ENCODE data around the gene GP5.
A peak's percentile ranks its signal among the peaks of the same experiment; 100 is the strongest.

The GP5 gene

DNA sequence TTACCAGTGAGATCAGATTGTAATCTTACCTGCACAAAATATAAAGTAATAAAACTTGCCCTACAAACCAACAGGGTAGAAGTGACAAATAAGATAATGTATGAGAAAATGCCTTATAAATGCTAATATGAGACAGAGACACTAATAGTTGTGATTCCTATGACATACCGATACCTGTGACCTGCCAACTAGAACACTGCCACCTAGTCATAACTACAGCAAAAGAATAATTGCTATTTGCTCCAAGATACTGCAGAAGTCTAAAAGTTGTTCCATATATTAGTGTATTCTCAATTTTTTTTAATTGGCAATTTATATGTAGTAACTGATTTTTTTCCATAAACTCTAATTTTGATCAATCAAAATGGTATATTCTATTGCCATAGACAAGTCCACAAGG lies 25.3 kb upstream of the GP5 start:
- Histone ChIP-seq H3K27ac (ENCODE audit: low read depth, low read length) (no peak overlapping the region), H3K4me3 (ENCODE audit: low read length) (no peak overlapping the region), H3K27me3 (ENCODE audit: control insufficient read depth, insufficient read depth, low read length) (no peaks in the 10 kb centered on the region), H3K9ac (ENCODE audit: low read length) (no peak overlapping the region), H3K4me1 (ENCODE audit: control insufficient read depth, insufficient read depth, low read length) (no peaks in the 10 kb centered on the region), H3K36me3 (ENCODE audit: control insufficient read depth, insufficient read depth, low read length) (peaks cover 3% of the 10 kb centered on the region)

- Histone ChIP-seq H3K9ac (ENCODE audit: low read length) (no peak overlapping the region), H3K4me3 (ENCODE audit: low read length) (no peak overlapping the region), H3K27me3 (ENCODE audit: control insufficient read depth, insufficient read depth, low read length) (no peaks in the 10 kb centered on the region), H3K36me3 (ENCODE audit: control insufficient read depth, insufficient read depth, low read length) (peaks cover 2% of the 10 kb centered on the region), H3K4me1 (ENCODE audit: control insufficient read depth, insufficient read depth, low read length) (no peaks in the 10 kb centered on the region), H3K27ac (ENCODE audit: low read depth, low read length) (no peak overlapping the region)
These were observed 24.3 kb upstream of the GP5 start for GRCh38 chr3:194423317-194423716.

GRCh38 chr3:194422188-194422587 lies 23.1 kb upstream of the GP5 start:
- Histone ChIP-seq H3K36me3 (ENCODE audit: control insufficient read depth, insufficient read depth, low read length) (peaks cover 2% of the 10 kb centered on the region), H3K27me3 (ENCODE audit: control insufficient read depth, insufficient read depth, low read length) (no peaks in the 10 kb centered on the region), H3K4me1 (ENCODE audit: control insufficient read depth, insufficient read depth, low read length) (no peaks in the 10 kb centered on the region), H3K27ac (ENCODE audit: low read depth, low read length) (no peak overlapping the region), H3K9ac (ENCODE audit: low read length) (no peak overlapping the region), H3K4me3 (ENCODE audit: low read length) (no peak overlapping the region)

- no peak overlapping the region for H3K27ac ChIP-seq (ENCODE audit: low read depth, low read length)
- H3K27me3 ChIP-seq (ENCODE audit: control insufficient read depth, insufficient read depth, low read length): no peaks in the 10 kb centered on the region
- no peaks in the 10 kb centered on the region for H3K4me1 ChIP-seq (ENCODE audit: control insufficient read depth, insufficient read depth, low read length)
- peaks cover 2% of the 10 kb centered on the region for H3K36me3 ChIP-seq (ENCODE audit: control insufficient read depth, insufficient read depth, low read length)
- H3K9ac ChIP-seq (ENCODE audit: low read length): no peak overlapping the region
- no peak overlapping the region for H3K4me3 ChIP-seq (ENCODE audit: low read length)
These were observed 19.6 kb upstream of the GP5 start for GRCh38 chr3:194418671-194419070.

DNA sequence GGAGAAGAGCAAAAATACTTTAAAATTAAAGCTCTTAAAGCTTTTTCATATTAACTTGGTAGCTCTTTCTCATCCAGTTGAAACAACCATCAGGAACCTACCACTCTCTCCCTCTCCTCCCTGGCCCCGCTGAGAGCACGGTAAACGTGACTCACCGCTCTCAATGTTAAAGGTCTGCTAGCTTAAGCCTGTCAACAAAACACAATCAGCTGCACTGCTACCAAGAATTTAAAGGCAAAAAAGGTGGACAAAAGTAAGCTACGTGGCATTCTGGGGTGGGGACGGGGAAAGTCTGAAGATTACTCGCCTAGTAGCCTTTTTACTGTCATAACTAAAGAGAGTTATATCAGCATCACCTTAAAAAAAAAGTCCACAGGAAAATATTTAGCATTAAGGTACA lies 8.4 kb upstream of the GP5 start:
- H3K4me1 ChIP-seq (ENCODE audit: control insufficient read depth, insufficient read depth, low read length): no peaks in the 10 kb centered on the region
- no peaks in the 10 kb centered on the region for H3K27me3 ChIP-seq (ENCODE audit: control insufficient read depth, insufficient read depth, low read length)
- H3K27ac ChIP-seq (ENCODE audit: low read depth, low read length): no peak overlapping the region
- H3K36me3 ChIP-seq (ENCODE audit: control insufficient read depth, insufficient read depth, low read length): peaks cover 8% of the 10 kb centered on the region
- H3K4me3 ChIP-seq (ENCODE audit: low read length): no peak overlapping the region
- H3K9ac ChIP-seq (ENCODE audit: low read length): no peak overlapping the region

DNA sequence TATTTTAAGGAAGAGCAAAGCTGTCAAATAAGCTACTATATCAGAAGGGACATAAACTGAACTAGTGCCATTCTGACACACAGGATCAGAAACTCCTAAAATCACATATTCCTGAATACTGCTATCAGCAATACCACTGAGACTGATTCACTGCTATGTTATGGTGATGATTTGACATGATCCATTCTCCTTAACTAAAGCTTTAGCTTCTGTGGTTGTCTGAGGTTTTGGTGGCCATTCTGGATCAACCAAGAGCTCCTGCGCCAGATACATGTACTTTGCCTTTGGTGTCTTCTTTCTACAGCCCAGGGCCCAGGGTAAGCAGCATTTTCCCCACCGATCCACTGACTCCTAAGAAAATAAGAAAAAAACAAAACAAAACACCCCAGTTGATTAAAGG lies 6.7 kb upstream of the GP5 start:
- H3K9ac ChIP-seq (ENCODE audit: low read length): no peak overlapping the region
- no peaks in the 10 kb centered on the region for H3K4me1 ChIP-seq (ENCODE audit: control insufficient read depth, insufficient read depth, low read length)
- no peaks in the 10 kb centered on the region for H3K27me3 ChIP-seq (ENCODE audit: control insufficient read depth, insufficient read depth, low read length)
- H3K27ac ChIP-seq (ENCODE audit: low read depth, low read length): no peak overlapping the region
- no peak overlapping the region for H3K4me3 ChIP-seq (ENCODE audit: low read length)
- H3K36me3 ChIP-seq (ENCODE audit: control insufficient read depth, insufficient read depth, low read length): peaks cover 5% of the 10 kb centered on the region

DNA sequence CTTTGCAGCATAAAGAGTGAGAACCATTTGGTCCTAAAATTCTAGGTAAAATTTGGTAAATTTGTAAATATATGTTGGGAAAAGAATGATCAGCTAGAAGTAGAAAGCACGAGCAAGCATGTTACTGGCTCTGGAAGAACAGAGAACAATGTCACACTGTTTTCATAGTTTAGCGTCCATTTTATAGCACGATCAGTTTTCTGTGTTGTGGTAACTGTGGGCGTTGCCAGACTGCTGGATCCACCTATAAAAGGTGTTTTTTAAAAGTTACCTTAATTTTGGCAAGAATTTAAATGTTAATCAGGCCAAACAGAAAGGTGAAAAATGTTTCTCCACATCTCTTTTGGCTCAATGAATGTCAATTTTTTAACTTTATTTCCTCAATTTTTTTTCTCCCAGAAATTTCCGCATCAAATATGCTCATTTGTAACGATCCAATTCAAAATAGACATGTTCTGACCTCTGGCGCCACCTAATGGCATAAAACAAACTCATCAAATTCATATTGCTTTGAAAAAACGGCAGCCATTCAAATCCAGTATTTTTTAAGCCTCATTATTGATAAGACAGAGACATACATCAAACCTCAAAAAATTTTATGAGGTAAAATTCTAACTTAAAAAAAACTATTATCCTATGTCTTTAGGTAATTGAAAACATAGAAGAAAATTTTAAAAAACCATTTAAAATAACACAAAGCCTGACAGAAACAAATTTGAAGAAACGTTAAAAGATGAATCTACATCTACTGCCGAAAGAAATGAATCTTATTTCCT lies 5.5 kb upstream of the GP5 start:
- no peaks in the 10 kb centered on the region for H3K27me3 ChIP-seq (ENCODE audit: control insufficient read depth, insufficient read depth, low read length)
- no peak overlapping the region for H3K4me3 ChIP-seq (ENCODE audit: low read length)
- H3K27ac ChIP-seq (ENCODE audit: low read depth, low read length): no peak overlapping the region
- no peak overlapping the region for H3K9ac ChIP-seq (ENCODE audit: low read length)
- H3K36me3 ChIP-seq (ENCODE audit: control insufficient read depth, insufficient read depth, low read length): peaks cover 5% of the 10 kb centered on the region
- no peaks in the 10 kb centered on the region for H3K4me1 ChIP-seq (ENCODE audit: control insufficient read depth, insufficient read depth, low read length)

DNA sequence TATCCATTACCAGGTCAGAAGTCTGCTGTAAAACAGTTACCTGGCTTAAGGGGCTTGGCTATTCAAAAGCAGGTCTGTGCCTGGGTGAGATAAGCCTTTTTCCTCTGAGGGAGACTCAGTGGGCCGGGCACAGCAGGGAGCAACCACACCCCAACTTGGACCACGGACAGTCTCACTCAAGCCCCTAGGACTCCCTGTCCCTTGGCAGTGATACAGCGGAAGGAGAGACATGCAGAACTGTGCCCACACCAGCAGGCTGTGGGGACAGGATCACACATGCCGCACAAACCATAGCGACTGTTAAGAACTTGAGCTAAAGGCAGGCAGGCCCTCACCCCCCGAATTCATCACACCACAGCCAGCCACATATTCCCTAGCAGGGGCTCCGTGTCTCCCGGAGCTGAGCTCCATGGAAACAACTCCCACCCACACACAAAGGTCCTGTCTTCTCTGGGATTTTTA lies 2.8 kb upstream of the GP5 start:
- no peaks in the 10 kb centered on the region for H3K36me3 ChIP-seq (ENCODE audit: control insufficient read depth, insufficient read depth, low read length)
- H3K27me3 ChIP-seq (ENCODE audit: control insufficient read depth, insufficient read depth, low read length): peaks cover 2% of the 10 kb centered on the region
- no peaks in the 10 kb centered on the region for H3K4me1 ChIP-seq (ENCODE audit: control insufficient read depth, insufficient read depth, low read length)
- no peak overlapping the region for H3K4me3 ChIP-seq (ENCODE audit: low read length)
- H3K9ac ChIP-seq (ENCODE audit: low read length): no peak overlapping the region
- no peak overlapping the region for H3K27ac ChIP-seq (ENCODE audit: low read depth, low read length)

GRCh38 chr3:194401346-194401745 lies 2.3 kb upstream of the GP5 start:
- Histone ChIP-seq H3K27ac (ENCODE audit: low read depth, low read length) (no peak overlapping the region), H3K4me1 (ENCODE audit: control insufficient read depth, insufficient read depth, low read length) (no peaks in the 10 kb centered on the region), H3K27me3 (ENCODE audit: control insufficient read depth, insufficient read depth, low read length) (peaks cover 2% of the 10 kb centered on the region)

GRCh38 chr3:194399874-194400411 lies 877 bp upstream of the GP5 start:
- Histone ChIP-seq H3K36me3 (ENCODE audit: control insufficient read depth, insufficient read depth, low read length) (no peaks in the 10 kb centered on the region), H3K9ac (ENCODE audit: low read length) (no peak overlapping the region), H3K4me3 (ENCODE audit: low read length) (no peak overlapping the region), H3K27ac (ENCODE audit: low read depth, low read length) (no peak overlapping the region), H3K4me1 (ENCODE audit: control insufficient read depth, insufficient read depth, low read length) (no peaks in the 10 kb centered on the region), H3K27me3 (ENCODE audit: control insufficient read depth, insufficient read depth, low read length) (peaks cover 2% of the 10 kb centered on the region)

More at GRCh38 chr3:194401346-194401745, 2.3 kb upstream of the GP5 start:
- no peaks in the 10 kb centered on the region for H3K36me3 ChIP-seq (ENCODE audit: control insufficient read depth, insufficient read depth, low read length)
- no peak overlapping the region for H3K9ac ChIP-seq (ENCODE audit: low read length)
- no peak overlapping the region for H3K4me3 ChIP-seq (ENCODE audit: low read length)

GRCh38 chr3:194397757-194398312 lies 1.2 kb downstream of the GP5 start:
- Histone ChIP-seq H3K27ac (ENCODE audit: low read depth, low read length) (no peak overlapping the region), H3K9ac (ENCODE audit: low read length) (no peak overlapping the region), H3K4me3 (ENCODE audit: low read length) (peak overlapping the region; percentile 14), H3K27me3 (ENCODE audit: control insufficient read depth, insufficient read depth, low read length) (peaks cover 2% of the 10 kb centered on the region), H3K36me3 (ENCODE audit: control insufficient read depth, insufficient read depth, low read length) (no peaks in the 10 kb centered on the region), H3K4me1 (ENCODE audit: control insufficient read depth, insufficient read depth, low read length) (no peaks in the 10 kb centered on the region)

- Histone ChIP-seq H3K27ac (ENCODE audit: low read depth, low read length) (no peak overlapping the region), H3K27me3 (ENCODE audit: control insufficient read depth, insufficient read depth, low read length) (peaks cover 2% of the 10 kb centered on the region), H3K36me3 (ENCODE audit: control insufficient read depth, insufficient read depth, low read length) (no peaks in the 10 kb centered on the region), H3K4me3 (ENCODE audit: low read length) (peak overlapping the region; percentile 29), H3K4me1 (ENCODE audit: control insufficient read depth, insufficient read depth, low read length) (no peaks in the 10 kb centered on the region), H3K9ac (ENCODE audit: low read length) (no peak overlapping the region)
These were observed 2.0 kb downstream of the GP5 start for GRCh38 chr3:194396859-194397756.

Measured in rectal smooth muscle tissue (tissue), 1 donor.